CD14-positive monocyte (primary cell): Measurements from ENCODE around the gene METAP1D. TPM values are rescaled to one million over a fixed set of nuclear protein-coding genes. Genes with fewer than 3 reads are reported as not detected.

Experiments used
- DNase-seq, 3 donors: peaks; one replicate each; pipeline ENCODE4 v3.0.0-alpha.2; 2011 to 2022
- H2AFZ ChIP-seq: 2 replicates; pipeline ENCODE4 v1.6.0; 2012; ENCODE audit warnings: mild to moderate bottlenecking, low read depth, low read length, inconsistent platforms; ENCODE audit not compliant: insufficient read depth, poor library complexity, severe bottlenecking
- H3K27ac ChIP-seq, 2 donors: 1 replicate in 1 of 2; 2 replicates in 1 of 2; pipeline ENCODE4 v1.5.1; 2012 to 2013; ENCODE audit warnings: low read length in 2 of 2, control low read depth in 1 of 2, inconsistent platforms in 1 of 2, low read depth in 1 of 2, mild to moderate bottlenecking in 1 of 2
- H3K27me3 ChIP-seq, 2 donors: one replicate each; pipeline versions ENCODE4 v1.6.0 to v1.6.1; 2011 to 2013; ENCODE audit warnings: low read length in 2 of 2; ENCODE audit not compliant: control insufficient read depth in 2 of 2, insufficient read depth in 2 of 2
- H3K36me3 ChIP-seq, 2 donors: replicated peaks in 1 of 2; 1 replicate in 1 of 2; 2 replicates in 1 of 2; pipeline versions ENCODE4 v1.5.1 to v1.6.1; 2012 to 2013; ENCODE audit warnings: low read length in 2 of 2, control low read depth in 1 of 2, inconsistent platforms in 1 of 2, mild to moderate bottlenecking in 1 of 2; ENCODE audit not compliant: insufficient read depth in 2 of 2, control insufficient read depth in 1 of 2
- H3K4me1 ChIP-seq, 2 donors: 1 replicate in 1 of 2; 2 replicates in 1 of 2; pipeline versions ENCODE4 v1.5.1 to v1.6.1; 2012 to 2013; ENCODE audit warnings: low read length in 2 of 2, control low read depth in 1 of 2, inconsistent platforms in 1 of 2, mild to moderate bottlenecking in 1 of 2, moderate library complexity in 1 of 2; ENCODE audit not compliant: insufficient read depth in 2 of 2, control insufficient read depth in 1 of 2
- H3K4me2 ChIP-seq: replicated peaks from 2 replicates; pipeline ENCODE3; 2012; ENCODE audit warnings: low read length, moderate library complexity, mild to moderate bottlenecking; ENCODE audit not compliant: poor library complexity, severe bottlenecking; ENCODE audit errors: extremely low read depth
- H3K4me3 ChIP-seq, 3 experiments: fragments of 200-600 bp in 1 of 3; sonication (generic) in 1 of 3; replicated peaks in 1 of 3; 1 replicate in 2 of 3; 2 replicates in 1 of 3; pipeline ENCODE4 v1.5.1; 2011 to 2013; ENCODE audit warnings: low read length in 3 of 3, mild to moderate bottlenecking in 3 of 3, control low read depth in 2 of 3, low read depth in 2 of 3, inconsistent platforms in 1 of 3, moderate library complexity in 1 of 3
- H3K79me2 ChIP-seq: 2 replicates; pipeline ENCODE4 v1.6.0; 2012; ENCODE audit warnings: mild to moderate bottlenecking, control low read depth, inconsistent platforms, low read length, moderate library complexity; ENCODE audit not compliant: insufficient read depth
- H3K9ac ChIP-seq: 2 replicates; pipeline ENCODE4 v1.6.0; 2017; ENCODE audit warnings: low read length, mild to moderate bottlenecking; ENCODE audit not compliant: insufficient read depth, poor library complexity, severe bottlenecking
- H3K9me3 ChIP-seq, 2 donors: replicated peaks in 1 of 2; 1 replicate in 1 of 2; 2 replicates in 1 of 2; pipeline versions ENCODE4 v1.5.1 to v1.6.1; 2012 to 2013; ENCODE audit warnings: low read length in 2 of 2, control low read depth in 1 of 2; ENCODE audit not compliant: control insufficient read depth in 1 of 2, insufficient read depth in 1 of 2
- H4K20me1 ChIP-seq: 2 replicates; pipeline ENCODE4 v1.6.0; 2012; ENCODE audit warnings: mild to moderate bottlenecking, low read length, control low read depth, moderate library complexity; ENCODE audit not compliant: insufficient read depth
- H3K27ac Mint-ChIP-seq, 7 donors: one replicate each; pipeline ENCODE4 v1.8.0; 2020; ENCODE audit warnings: mild to moderate bottlenecking in 7 of 7, mixed read lengths in 7 of 7, moderate library complexity in 6 of 7, inconsistent platforms in 2 of 7
- H3K27me3 Mint-ChIP-seq, 3 donors: one replicate each; pipeline ENCODE4 v1.8.0; 2021 to 2022; ENCODE audit warnings: low read depth in 3 of 3, mild to moderate bottlenecking in 3 of 3, mixed read lengths in 3 of 3, moderate library complexity in 3 of 3, inconsistent platforms in 1 of 3
- H3K36me3 Mint-ChIP-seq, 2 donors: one replicate each; pipeline ENCODE4 v1.8.0; 2020; ENCODE audit warnings: mixed read lengths in 2 of 2, inconsistent platforms in 1 of 2, mild to moderate bottlenecking in 1 of 2
- H3K4me1 Mint-ChIP-seq: one replicate; pipeline ENCODE4 v1.8.0; 2020; ENCODE audit warnings: mild to moderate bottlenecking, mixed read lengths
- H3K4me3 Mint-ChIP-seq, 2 donors: one replicate each; pipeline ENCODE4 v1.8.0; 2020; ENCODE audit warnings: mild to moderate bottlenecking in 2 of 2, mixed read lengths in 2 of 2, moderate library complexity in 1 of 2
- H3K9me3 Mint-ChIP-seq, 7 donors: one replicate each; pipeline ENCODE4 v1.8.0; 2020 to 2022; ENCODE audit warnings: mixed read lengths in 7 of 7, mild to moderate bottlenecking in 6 of 7, moderate library complexity in 6 of 7, inconsistent platforms in 2 of 7
- WGBS: methylation state at CpG from one replicate; pipeline ENCODE4 v1.1.5; 2013; ENCODE audit warnings: missing lambda C conversion rate; ENCODE audit not compliant: insufficient coverage; 5-methylcytosine and 5-hydroxymethylcytosine counted together
- intact Hi-C, 2 donors: fragments of 100-400 bp; cut with micrococcal nuclease; formaldehyde crosslinking; loops; one replicate each; pipeline versions ENCODE4 v1.15.0 to v1.15.1; 2023
- polyA plus RNA-seq, 3 donors: library from polyadenylated mRNA; depleted of rRNA in 1 of 3; unstranded in 2 of 3; stranded (reverse) in 1 of 3; fragments of 300-500 nt in 2 of 3; fragments of >200 nt in 1 of 3; fragmentation: Illumina TruSeq in 2 of 3; gene quantifications; 1 replicate in 2 of 3; 2 replicates in 1 of 3; pipeline ENCODE4 v1.2.3, GENCODE V29; 2012 to 2021
- TF ChIP-seq, protein P1 (sequence below): fragments of 200-600 bp; IDR thresholded peaks from one replicate; pipeline ENCODE4 v1.8.0; 2022; ENCODE audit warnings: antibody characterized with exemption, mild to moderate bottlenecking

Gene METAP1D
- polyA plus RNA-seq, 3 donors, result 0.37 to 1.7 (median 0.41) TPM

DNA sequence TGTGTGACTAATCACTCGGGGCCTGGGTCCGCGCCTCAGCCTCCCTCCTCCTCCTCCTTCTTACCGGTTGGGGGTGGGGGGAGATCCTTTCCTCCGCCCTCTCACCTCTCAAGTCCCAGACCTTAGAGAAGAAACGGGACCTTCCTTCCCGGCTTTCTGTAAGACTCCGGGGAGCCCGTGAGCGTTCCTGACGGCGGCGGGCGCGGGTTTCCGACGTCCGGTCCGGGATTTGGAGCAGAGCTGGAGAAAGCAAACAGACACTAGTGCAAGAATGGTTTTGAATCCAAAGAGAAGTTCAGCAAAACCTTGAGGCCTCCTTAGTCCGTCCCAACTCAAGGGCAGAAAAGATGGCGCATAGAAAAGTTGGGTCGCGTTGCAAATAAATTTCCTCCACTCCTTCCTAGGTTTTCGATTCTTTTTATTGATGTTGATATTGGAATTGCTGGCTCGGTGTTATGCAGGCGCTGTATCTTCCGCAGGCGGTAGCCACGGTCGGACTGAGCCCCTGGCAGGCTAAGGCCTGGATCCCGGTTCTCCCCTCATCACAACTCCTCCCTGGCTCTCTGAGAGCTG is 87.5 kb downstream of the METAP1D start:
- peaks cover 90 to 100% of the 10 kb centered on the region in 2 donors for H3K27me3 ChIP-seq
- H2AFZ ChIP-seq, result no peak overlapping the region
- H4K20me1 ChIP-seq, result peaks cover 18% of the 10 kb centered on the region
- Mint-ChIP-seq H3K4me3 (peak overlapping the region; percentile 16 to 91), H3K27ac (no peak overlapping the region), H3K27me3 (peaks cover 94 to 98% (median 98%) of the 10 kb centered on the region in 3 donors), H3K4me1 (peaks cover 70% of the 10 kb centered on the region), H3K9me3 (peaks cover 0 to 70% (median 56%) of the 10 kb centered on the region in 7 donors), H3K36me3 (peaks cover 20 to 34% of the 10 kb centered on the region in 2 donors)
- no peaks in the 10 kb centered on the region for H3K79me2 ChIP-seq
- H3K36me3 ChIP-seq, result no peaks in the 10 kb centered on the region
- TF ChIP-seq, protein P1, sequence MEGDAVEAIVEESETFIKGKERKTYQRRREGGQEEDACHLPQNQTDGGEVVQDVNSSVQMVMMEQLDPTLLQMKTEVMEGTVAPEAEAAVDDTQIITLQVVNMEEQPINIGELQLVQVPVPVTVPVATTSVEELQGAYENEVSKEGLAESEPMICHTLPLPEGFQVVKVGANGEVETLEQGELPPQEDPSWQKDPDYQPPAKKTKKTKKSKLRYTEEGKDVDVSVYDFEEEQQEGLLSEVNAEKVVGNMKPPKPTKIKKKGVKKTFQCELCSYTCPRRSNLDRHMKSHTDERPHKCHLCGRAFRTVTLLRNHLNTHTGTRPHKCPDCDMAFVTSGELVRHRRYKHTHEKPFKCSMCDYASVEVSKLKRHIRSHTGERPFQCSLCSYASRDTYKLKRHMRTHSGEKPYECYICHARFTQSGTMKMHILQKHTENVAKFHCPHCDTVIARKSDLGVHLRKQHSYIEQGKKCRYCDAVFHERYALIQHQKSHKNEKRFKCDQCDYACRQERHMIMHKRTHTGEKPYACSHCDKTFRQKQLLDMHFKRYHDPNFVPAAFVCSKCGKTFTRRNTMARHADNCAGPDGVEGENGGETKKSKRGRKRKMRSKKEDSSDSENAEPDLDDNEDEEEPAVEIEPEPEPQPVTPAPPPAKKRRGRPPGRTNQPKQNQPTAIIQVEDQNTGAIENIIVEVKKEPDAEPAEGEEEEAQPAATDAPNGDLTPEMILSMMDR, result no peak
- no peak overlapping the region for H3K9ac ChIP-seq
- WGBS, result 13% methylated on average over 12 of the region's 31 CpGs
- peaks cover 13 to 68% of the 10 kb centered on the region in 2 donors for H3K9me3 ChIP-seq
- DNase-seq, result no peak
- intact Hi-C loops, result no loop called here
- H3K4me1 ChIP-seq, result peaks cover 56 to 62% of the 10 kb centered on the region in 2 donors
- H3K4me3 ChIP-seq, result peak overlapping the region in 1 of 3 experiments; percentile 81
- peak overlapping the region; percentile 98 for H3K4me2 ChIP-seq
- H3K27ac ChIP-seq, result no peak overlapping the region

DNA sequence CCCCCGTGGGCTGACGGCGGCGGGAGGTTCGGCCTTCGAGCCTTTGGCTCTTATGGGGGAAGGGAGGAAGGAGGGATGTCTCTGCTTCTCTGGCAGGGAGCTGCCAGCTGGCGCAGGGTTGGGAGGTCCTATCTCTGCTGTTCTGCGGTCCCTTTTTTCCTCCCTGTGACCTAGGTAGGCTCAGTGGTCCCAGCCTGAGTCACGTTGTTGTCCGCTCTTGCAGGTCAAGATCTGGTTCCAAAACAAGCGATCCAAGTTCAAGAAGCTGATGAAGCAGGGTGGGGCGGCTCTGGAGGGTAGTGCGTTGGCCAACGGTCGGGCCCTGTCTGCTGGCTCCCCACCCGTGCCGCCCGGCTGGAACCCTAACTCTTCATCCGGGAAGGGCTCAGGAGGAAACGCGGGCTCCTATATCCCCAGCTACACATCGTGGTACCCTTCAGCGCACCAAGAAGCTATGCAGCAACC is 88.1 kb downstream of the METAP1D start:
- no peak overlapping the region for H3K9ac ChIP-seq
- H2AFZ ChIP-seq, result no peak overlapping the region
- H3K4me3 Mint-ChIP-seq, result peak overlapping the region in 1 of 2 donors; percentile 91
- no peak overlapping the region for H3K4me2 ChIP-seq
- peaks cover 13 to 68% of the 10 kb centered on the region in 2 donors for H3K9me3 ChIP-seq
- peaks cover 18% of the 10 kb centered on the region for H4K20me1 ChIP-seq
- H3K79me2 ChIP-seq, result no peaks in the 10 kb centered on the region
- no peak for DNase-seq
- H3K36me3 Mint-ChIP-seq, result peaks cover 16 to 34% of the 10 kb centered on the region in 2 donors
- no peaks in the 10 kb centered on the region for H3K36me3 ChIP-seq
- peaks cover 90 to 100% of the 10 kb centered on the region in 2 donors for H3K27me3 ChIP-seq
- H3K27me3 Mint-ChIP-seq, result peaks cover 94 to 98% (median 98%) of the 10 kb centered on the region in 3 donors
- no peak overlapping the region for H3K4me3 ChIP-seq
- H3K27ac Mint-ChIP-seq, result no peak overlapping the region
- H3K4me1 Mint-ChIP-seq, result peaks cover 66% of the 10 kb centered on the region
- 8% methylated on average over 15 of the region's 23 CpGs for WGBS
- H3K27ac ChIP-seq, result no peak overlapping the region
- intact Hi-C loops, result no loop called here
- peaks cover 51 to 57% of the 10 kb centered on the region in 2 donors for H3K4me1 ChIP-seq
- TF ChIP-seq, protein P1, result no peak
- H3K9me3 Mint-ChIP-seq, result peaks cover 0 to 65% (median 52%) of the 10 kb centered on the region in 7 donors
